ENCODE results near the gene OSBPL2.

OSBPL2 gene

GRCh38 chr20:62332989-62333819 lies 94.9 kb downstream of the OSBPL2 start:
- DNase-seq (ENCODE audit: low read depth in 1 of 2, low spot score in 1 of 2): no peak
- in situ Hi-C loops (cut with HindIII; ENCODE audit: low pct_unique_long_range_greater_than_20kb, low sequenced_read_pairs): no loop called here
- no peak for TF ChIP-seq JUND (IDR thresholded peaks at IDR 0.05; ENCODE audit: low read depth)

DNA sequence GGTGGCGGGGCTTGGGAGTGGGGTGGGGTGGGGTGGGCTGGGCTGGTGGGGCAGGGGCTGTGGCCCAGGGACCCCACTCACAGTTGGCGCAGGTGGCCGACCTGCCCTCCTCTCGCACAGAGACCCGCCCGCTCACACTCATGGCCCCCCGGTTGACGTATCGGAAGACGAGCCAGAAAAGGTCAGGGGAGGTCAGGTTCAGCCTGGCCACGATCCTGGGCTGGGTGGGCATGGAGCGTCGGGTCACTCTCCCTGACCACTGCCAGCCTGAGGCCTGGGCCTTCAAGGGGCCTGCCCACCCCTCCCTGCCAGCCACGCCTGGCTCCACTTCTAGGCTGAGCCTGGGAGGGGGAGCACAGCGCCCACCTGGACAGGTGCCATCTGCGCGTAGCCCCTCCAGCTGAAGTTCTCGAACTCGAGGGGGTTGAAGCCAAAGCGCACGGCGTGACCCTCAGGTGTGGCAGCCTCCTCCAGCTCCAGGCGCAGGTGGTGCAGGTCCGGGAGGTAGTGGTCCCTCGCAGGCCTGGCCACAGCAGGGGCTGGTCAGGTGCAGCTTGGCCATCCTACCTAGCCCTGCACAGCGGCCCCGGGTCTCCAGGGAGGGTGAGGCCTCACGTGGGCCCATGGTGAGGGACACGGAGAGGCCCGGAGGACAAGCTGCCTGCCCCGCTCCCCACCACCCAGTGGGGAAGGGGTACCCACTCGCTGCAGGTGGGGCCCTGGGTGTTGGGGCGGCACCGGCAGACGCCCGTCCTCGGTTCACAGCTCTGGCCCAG lies 95.7 kb downstream of the OSBPL2 start:
- DNase-seq (ENCODE audit: low read depth in 1 of 2, low spot score in 1 of 2): no peak
- in situ Hi-C loops (cut with HindIII; ENCODE audit: low pct_unique_long_range_greater_than_20kb, low sequenced_read_pairs): no loop called here
- no peak for TF ChIP-seq JUND (IDR thresholded peaks at IDR 0.05; ENCODE audit: low read depth)

- in situ Hi-C loops (cut with HindIII; ENCODE audit: low pct_unique_long_range_greater_than_20kb, low sequenced_read_pairs): no loop called here
- no peak for DNase-seq (ENCODE audit: low read depth in 1 of 2, low spot score in 1 of 2)
- TF ChIP-seq JUND (IDR thresholded peaks at IDR 0.05; ENCODE audit: low read depth): no peak
Measured at GRCh38 chr20:62334881-62335280, 96.6 kb downstream of the OSBPL2 start.

- in situ Hi-C loops (cut with HindIII; ENCODE audit: low pct_unique_long_range_greater_than_20kb, low sequenced_read_pairs): no loop called here
- no peak for TF ChIP-seq JUND (IDR thresholded peaks at IDR 0.05; ENCODE audit: low read depth)
- no peak for DNase-seq (ENCODE audit: low read depth in 1 of 2, low spot score in 1 of 2)
Measured at GRCh38 chr20:62335532-62335931, 97.2 kb downstream of the OSBPL2 start.

GRCh38 chr20:62336329-62336728 lies 98.0 kb downstream of the OSBPL2 start:
- in situ Hi-C loops (cut with HindIII; ENCODE audit: low pct_unique_long_range_greater_than_20kb, low sequenced_read_pairs): no loop called here
- TF ChIP-seq JUND (IDR thresholded peaks at IDR 0.05; ENCODE audit: low read depth): no peak
- no peak for DNase-seq (ENCODE audit: low read depth in 1 of 2, low spot score in 1 of 2)

- no peak for DNase-seq (ENCODE audit: low read depth in 1 of 2, low spot score in 1 of 2)
- no peak for TF ChIP-seq JUND (IDR thresholded peaks at IDR 0.05; ENCODE audit: low read depth)
- in situ Hi-C loops (cut with HindIII; ENCODE audit: low pct_unique_long_range_greater_than_20kb, low sequenced_read_pairs): no loop called here
Measured at GRCh38 chr20:62336775-62337557, 98.6 kb downstream of the OSBPL2 start.

DNA sequence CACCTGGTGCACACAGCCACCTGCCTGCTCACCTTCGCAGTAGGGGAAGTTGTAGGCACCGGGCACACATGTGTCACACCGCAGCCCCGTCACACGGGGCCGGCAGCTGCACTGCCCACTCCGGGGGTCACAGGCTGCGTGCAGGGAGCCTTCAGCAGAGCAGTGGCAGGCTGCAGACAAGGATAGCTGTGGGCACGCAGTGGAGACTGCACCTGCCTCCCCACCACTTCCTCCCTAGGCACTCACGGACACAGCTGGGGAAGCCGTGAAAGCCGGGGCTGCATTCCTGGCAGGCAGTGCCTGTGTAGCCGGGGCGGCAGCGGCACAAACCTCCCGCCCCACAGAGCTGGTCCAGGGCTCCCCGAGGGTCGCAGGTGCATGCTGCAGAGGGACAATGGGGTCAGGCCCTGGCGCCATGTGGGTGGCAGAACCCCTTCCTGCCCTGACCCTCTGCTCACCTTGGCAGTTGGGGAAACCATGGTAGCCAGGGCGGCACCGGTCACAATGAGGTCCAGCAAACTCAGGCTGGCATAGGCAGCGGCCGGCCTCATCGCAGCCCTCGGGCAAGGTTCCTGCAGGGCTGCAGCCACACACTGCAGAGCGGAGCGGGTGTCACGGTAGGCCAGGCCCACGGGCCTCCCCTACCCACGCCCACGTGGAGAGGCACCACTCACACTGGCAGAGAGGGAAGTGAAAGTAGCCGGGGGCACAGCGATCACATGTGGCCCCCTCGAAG lies 99.4 kb downstream of the OSBPL2 start:
- no peak for TF ChIP-seq JUND (IDR thresholded peaks at IDR 0.05; ENCODE audit: low read depth)
- in situ Hi-C loops (cut with HindIII; ENCODE audit: low pct_unique_long_range_greater_than_20kb, low sequenced_read_pairs): no loop called here
- no peak for DNase-seq (ENCODE audit: low read depth in 1 of 2, low spot score in 1 of 2)

DNA sequence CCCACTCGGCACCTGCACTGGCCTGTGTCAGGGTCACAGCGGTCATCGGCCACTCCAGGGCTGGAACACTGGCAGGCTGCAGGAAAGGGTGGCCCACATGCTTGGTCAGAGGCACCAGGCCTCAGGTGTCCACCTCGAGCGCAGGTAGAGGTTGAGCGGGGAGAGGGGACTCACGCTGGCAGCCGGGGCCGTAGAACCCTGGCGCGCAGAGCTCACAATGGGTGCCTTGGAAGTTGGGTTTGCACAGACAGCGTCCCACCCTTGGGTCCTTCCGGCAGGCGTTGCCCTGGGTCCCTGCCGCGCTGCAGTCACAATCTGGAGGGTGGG lies 99.9 kb downstream of the OSBPL2 start:
- no peak for TF ChIP-seq JUND (IDR thresholded peaks at IDR 0.05; ENCODE audit: low read depth)
- in situ Hi-C loops (cut with HindIII; ENCODE audit: low pct_unique_long_range_greater_than_20kb, low sequenced_read_pairs): no loop called here
- DNase-seq (ENCODE audit: low read depth in 1 of 2, low spot score in 1 of 2): no peak

GRCh38 chr20:62339647-62340062 lies 101.3 kb downstream of the OSBPL2 start:
- no peak for TF ChIP-seq JUND (IDR thresholded peaks at IDR 0.05; ENCODE audit: low read depth)
- in situ Hi-C loops (cut with HindIII; ENCODE audit: low pct_unique_long_range_greater_than_20kb, low sequenced_read_pairs): no loop called here
- no peak for DNase-seq (ENCODE audit: low read depth in 1 of 2, low spot score in 1 of 2)

DNA sequence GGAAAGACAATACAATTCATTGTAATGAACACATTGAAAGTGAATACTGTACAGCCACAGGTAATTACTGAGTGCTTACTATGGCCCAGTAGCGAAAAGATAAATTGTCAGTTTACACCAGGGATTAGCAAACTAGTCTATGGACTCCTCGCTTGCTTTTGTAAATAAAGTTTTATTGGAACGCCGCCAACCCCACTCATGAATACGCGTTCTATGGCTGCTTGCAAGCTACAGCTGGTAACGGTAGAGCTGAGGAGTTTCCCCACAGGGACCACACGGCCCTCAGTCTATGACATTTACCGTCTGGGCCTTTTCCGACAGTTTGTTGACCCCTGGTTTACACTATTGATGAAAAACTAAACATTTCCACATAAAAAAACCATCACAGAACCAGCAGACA lies 104.6 kb downstream of the OSBPL2 start:
- no peak for TF ChIP-seq JUND (IDR thresholded peaks at IDR 0.05; ENCODE audit: low read depth)
- DNase-seq (ENCODE audit: low read depth in 1 of 2, low spot score in 1 of 2): no peak
- in situ Hi-C loops (cut with HindIII; ENCODE audit: low pct_unique_long_range_greater_than_20kb, low sequenced_read_pairs): no loop called here

DNA sequence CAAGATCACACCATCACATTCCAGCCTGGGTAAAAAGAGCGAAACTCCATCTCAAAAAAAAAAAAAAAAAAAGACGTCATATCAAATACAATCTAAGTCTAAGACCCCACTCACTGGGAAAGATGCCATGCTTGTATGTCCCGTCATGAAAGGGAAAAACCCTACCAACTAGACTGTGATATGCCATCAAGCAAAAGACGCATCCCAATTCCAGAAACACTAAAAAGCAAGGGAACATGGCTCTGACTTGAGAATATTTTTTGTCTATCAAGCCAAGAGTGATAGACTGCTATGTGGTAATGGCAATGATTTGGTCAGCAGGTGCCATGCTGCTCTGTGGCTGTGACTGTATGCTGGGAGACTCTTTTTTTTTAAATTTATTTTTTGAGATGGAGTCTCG lies 105.8 kb downstream of the OSBPL2 start:
- no peak for DNase-seq (ENCODE audit: low read depth in 1 of 2, low spot score in 1 of 2)
- TF ChIP-seq JUND (IDR thresholded peaks at IDR 0.05; ENCODE audit: low read depth): no peak
- in situ Hi-C loops (cut with HindIII; ENCODE audit: low pct_unique_long_range_greater_than_20kb, low sequenced_read_pairs): no loop called here

DNA sequence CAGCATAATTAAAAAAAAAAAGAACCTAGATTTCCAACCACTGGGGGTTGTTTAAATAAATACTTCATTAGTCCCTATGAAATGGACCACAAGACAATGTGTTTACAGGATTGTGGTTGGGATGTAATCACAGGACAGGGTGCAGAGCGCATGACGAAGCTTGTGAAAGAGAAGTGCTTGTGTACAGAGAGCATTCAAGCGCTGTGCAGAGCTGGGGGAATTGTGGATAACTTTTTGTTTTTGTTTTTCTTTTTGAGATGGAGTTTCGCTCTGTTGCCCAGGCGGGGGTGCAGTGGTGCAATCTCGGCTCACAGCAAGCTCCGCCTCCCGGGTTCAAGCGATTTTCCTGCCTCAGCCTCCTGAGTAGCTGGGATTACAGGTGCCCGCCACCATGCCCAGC lies 106.5 kb downstream of the OSBPL2 start:
- in situ Hi-C loops (cut with HindIII; ENCODE audit: low pct_unique_long_range_greater_than_20kb, low sequenced_read_pairs): no loop called here
- DNase-seq (ENCODE audit: low read depth in 1 of 2, low spot score in 1 of 2): no peak
- no peak for TF ChIP-seq JUND (IDR thresholded peaks at IDR 0.05; ENCODE audit: low read depth)

Measured in T47D (cell line).